NCI-H510A treated with DMSO at 0.1 percent for 48 hours (cell line): ENCODE measurements around the gene GDE1.

Source experiments
- DNase-seq: peaks from one replicate; lab custom pipeline; 2025; lab: John Stamatoyannopoulos, UW

GDE1 gene

GRCh38 chr16:19486051-19486450 lies 35.8 kb downstream of the GDE1 start:
- no peak for DNase-seq

GRCh38 chr16:19485611-19486010 lies 36.3 kb downstream of the GDE1 start:
- no peak for DNase-seq

DNA sequence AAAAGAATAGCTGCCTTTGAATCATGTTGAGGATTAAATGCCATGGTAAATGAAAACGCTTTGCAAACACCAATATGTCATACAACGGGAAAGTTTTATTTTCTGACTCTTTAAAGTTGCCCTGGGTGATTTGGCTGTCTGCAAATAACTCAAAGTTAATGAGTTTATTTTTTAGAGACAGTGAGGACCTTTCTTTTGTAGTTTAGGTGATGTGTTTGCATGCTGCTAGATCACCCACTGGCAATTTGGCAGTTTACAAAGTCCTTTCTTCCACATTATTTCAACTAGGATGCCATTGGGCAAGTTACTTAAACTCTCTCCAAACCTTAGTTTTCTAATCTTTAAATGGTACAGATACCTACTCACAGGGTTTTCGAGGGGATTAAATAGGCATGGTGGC lies 37.8 kb downstream of the GDE1 start:
- DNase-seq = no peak

DNA sequence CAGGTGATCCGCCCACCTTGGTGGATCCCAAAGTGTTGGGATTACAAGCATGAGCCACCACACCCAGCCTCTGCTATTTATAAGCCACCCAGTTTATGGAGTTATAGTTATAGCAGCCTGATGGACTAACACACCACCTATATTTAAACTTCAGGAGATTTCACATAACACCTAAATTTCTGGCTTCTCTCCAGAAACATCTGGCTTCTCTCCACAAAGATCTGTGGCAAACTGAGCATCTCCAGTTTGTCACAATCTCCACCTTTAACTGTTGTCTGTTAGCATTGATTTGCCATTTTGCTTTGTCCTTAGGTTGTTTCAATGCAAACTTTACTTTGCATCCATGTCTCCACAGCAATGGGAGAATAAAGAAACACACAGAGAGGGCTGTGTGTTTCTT lies 39.6 kb downstream of the GDE1 start:
- no peak for DNase-seq

DNA sequence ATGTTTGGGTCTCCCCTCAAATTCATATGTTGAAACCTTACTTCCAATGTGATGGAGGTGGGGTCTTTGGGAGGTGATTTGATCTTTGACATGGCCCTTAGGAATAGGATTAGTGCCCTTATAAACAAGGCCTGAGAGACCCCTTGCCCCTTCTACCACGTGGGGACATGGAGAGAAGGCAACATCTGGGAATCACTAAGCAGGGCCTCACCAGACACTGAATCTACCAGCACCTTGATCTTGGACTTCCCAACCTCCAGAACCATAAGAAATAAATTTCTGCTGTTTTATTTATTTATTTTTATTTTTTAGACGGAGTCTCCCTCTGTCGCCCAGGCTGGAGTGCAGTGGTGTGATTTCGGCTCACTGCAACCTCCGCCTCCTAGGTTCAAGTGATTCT lies 40.1 kb downstream of the GDE1 start:
- no peak for DNase-seq

DNA sequence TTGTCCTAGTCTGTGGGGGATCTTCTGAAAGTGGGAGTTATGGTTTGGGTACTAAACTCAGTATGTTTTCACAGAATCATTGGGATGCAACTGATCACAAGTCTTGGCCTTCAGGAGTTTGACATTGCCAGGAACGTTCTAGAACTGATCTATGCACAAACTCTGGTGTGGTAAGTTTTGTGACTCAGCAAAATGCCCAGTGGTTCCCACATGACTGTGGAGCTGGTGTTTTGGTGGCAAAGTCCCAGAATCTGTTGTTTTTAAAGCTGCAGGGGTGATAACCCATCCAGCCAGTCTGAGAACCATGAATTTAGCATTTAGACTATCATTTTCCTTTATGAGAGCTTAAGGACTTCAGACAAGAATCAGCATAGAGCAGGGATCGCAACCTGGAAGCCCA lies 40.6 kb downstream of the GDE1 start:
- no peak for DNase-seq

GRCh38 chr16:19479302-19479721 lies 42.6 kb downstream of the GDE1 start:
- no peak for DNase-seq

DNA sequence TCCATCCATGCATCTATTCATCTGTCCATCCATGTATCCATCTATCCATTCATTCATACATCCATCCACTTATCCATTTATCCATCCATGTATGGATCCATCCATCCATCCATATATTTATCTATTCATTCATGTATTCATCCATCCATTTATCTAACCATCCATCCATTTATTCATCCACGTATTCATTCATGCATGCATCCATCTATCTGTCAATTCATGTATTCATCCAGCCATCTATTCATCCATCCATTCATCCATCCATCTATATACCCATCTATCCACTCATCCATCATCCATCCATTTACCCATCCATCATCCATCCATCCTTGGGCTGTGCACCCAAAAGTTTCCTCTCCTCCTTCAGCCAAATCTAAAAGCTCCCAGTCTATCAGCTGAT lies 43.4 kb downstream of the GDE1 start:
- no peak for DNase-seq

DNA sequence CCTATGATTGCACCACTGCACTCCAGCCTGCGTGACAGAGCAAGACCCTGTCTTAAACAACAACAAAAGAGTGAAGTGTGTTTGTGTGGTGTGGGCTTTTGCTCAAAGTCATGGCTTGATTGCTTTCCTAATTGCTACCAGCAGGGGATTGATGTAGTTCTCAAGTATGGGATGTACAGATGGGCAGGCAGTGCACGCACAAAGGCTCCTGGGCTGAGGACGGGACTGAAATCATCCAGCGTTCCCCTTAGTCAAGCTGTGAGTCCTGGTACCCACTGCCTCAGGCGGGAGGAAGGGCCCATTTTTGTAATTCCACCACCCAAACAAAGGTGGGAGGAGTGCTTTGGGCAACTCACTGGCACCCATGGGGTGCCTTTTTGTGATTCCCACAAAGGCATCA lies 47.3 kb downstream of the GDE1 start:
- DNase-seq = no peak

GRCh38 chr16:19472482-19472881 lies 49.4 kb downstream of the GDE1 start:
- DNase-seq = no peak

GRCh38 chr16:19468300-19468699 lies 53.6 kb downstream of the GDE1 start:
- no peak for DNase-seq

DNA sequence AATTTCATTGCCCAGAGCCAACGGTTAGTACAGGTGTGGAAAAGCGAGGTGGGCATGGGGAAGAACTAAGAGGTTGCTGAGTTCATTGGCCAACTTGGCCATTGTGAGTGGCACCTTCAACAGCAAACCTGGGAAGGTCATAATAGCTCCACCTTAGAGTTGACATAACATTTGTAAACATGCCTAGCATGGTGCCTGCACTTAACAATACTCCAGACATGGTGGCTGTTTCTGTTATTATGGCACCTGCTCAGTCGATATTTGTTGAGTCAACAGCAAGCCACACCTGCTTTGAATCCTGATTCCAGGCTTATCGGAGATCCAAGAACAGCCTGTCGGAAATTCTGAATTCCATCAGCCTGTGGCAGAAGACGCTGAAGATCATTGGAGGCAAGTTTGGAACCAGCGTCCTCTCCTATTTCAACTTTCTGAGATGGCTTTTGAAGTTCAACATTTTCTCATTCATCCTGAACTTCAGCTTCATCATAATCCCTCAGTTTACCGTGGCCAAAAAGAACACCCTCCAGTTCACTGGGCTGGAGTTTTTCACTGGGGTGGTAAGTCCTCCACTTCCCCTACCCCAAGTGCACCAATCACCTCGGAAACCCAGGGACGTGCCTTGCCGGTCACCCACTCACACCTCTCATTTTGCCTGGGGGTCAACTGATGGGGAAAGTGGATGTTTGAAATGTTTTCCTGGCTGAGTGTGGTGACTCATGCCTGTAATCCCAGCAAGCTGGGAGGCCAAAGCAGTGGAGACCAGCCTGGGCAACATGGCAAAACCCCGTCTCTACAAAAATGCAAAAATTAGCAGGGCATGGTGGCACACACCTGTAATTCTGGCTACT lies 58.2 kb downstream of the GDE1 start:
- DNase-seq = peak; percentile 100

DNA sequence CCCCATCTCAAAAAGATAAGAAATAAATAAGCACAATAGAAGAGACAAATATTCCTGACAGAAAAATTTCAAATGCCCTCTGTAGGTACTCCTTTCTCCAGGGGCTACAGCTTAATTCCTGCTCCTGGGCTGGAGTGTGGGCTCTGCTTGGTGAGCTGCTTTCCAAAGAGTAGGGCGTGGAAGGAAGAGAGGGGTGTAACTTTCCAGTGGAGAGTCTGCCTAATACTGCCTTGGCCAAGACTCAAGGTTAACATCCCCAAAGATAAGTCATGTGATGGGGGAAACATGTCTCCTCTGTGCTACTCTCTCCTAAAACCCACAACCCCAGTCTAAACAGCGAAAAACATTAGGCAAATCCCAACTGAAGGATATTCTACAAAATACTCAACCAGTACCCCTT lies 61.5 kb downstream of the GDE1 start:
- DNase-seq = no peak

DNA sequence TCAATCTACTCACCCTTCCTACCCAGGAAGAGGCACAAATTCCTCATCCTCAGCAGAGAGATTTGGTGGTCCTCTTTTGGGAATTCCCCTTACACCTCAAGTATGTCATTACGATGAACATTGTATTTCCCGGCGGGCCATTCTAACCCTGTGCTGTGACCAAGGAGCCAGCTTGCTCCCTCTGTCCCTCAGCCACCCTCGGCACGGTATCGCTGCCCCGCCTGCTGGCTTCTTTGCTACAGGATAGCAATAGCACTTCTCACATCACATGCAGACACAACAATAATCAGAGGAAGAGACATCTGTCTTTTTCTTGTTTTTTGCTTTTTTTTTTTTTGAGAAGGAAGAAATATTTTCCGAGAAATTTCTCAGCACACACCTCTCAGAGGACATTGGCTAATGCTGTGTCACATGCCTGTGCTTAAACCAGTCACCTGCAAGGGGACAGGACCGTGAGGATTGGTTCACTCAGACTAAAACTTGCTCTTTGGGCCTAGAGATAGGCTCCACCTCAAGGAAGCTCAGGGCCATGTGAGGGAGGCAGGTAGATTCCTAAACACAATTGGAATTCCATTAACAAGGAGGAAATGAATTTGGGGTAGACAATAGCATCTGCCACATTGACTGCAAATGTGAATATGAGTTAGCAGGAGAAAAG lies 63.0 kb downstream of the GDE1 start:
- no peak for DNase-seq
